ENCODE results near the gene ANKRD23. TPM values are rescaled to one million over a fixed set of nuclear protein-coding genes. Genes with fewer than 3 reads are reported as not detected.

ANKRD23 gene
- total and polyA plus RNA-seq, 4 experiments from 2014 or later = 1.5 to 19.7 (median 19.4) TPM; not detected in 1

- ChIA-PET POLR2A (ENCODE audit: partially characterized antibody) (interaction anchor here (1.1 kb wide), 1 partner anchor 14 kb away, joined by 3 read pairs; the partner anchor contains the start of gene CNNM3), CTCF (ENCODE audit: partially characterized antibody) (interaction anchor here (1.0 to 1.6 kb wide), 2 partner anchors 10 to 28 kb away, joined by 3 read pairs; partner anchors contain the start of gene ANKRD39)
- Histone ChIP-seq H3K27me3 (ENCODE audit: insufficient read depth, low read length) (no peaks in the 10 kb centered on the region), H3K36me3 (ENCODE audit: insufficient read depth, low read length) (peaks cover 67% of the 10 kb centered on the region), H3K4me3 (ENCODE audit: low read length in 2 of 2) (no peak overlapping the region), H3K9me3 (ENCODE audit: control insufficient read depth in 1 of 2, low read length in 2 of 2) (no peaks in the 10 kb centered on the region), H3K27ac (ENCODE audit: low read depth, low read length) (no peak overlapping the region), H3K4me1 (ENCODE audit: insufficient read depth, low read length) (no peaks in the 10 kb centered on the region)
- Mint-ChIP-seq H3K27ac (peak overlapping the region in 6 of 7 donors; percentile 23 to 83 (median 49)), H3K36me3 (peaks cover 40 to 82% of the 10 kb centered on the region in 2 donors), H3K4me1 (peaks cover 0 to 6% (median under 1%) of the 10 kb centered on the region in 4 donors), H3K9me3 (no peaks in the 10 kb centered on the region), H3K27me3 (no peaks in the 10 kb centered on the region), H3K4me3 (no peak overlapping the region)
- DNase-seq = no peak
- intact Hi-C loops (cut with micrococcal nuclease) = no loop called here
Observed at GRCh38 chr2:96830044-96830562, 13.7 kb downstream of the ANKRD23 start.

GRCh38 chr2:96828874-96829273, 14.9 kb downstream of the ANKRD23 start:
- Histone ChIP-seq H3K27me3 (ENCODE audit: insufficient read depth, low read length) (no peaks in the 10 kb centered on the region), H3K4me3 (ENCODE audit: low read length in 2 of 2) (no peak overlapping the region), H3K9me3 (ENCODE audit: control insufficient read depth in 1 of 2, low read length in 2 of 2) (no peaks in the 10 kb centered on the region), H3K4me1 (ENCODE audit: insufficient read depth, low read length) (no peaks in the 10 kb centered on the region), H3K27ac (ENCODE audit: low read depth, low read length) (no peak overlapping the region), H3K36me3 (ENCODE audit: insufficient read depth, low read length) (peaks cover 74% of the 10 kb centered on the region)
- intact Hi-C loops (cut with micrococcal nuclease) = no loop called here
- H3K36me3 Mint-ChIP-seq = peaks cover 36 to 84% of the 10 kb centered on the region in 2 donors
- peaks cover 0 to 8% (median 5%) of the 10 kb centered on the region in 4 donors for H3K4me1 Mint-ChIP-seq
- ChIA-PET CTCF (ENCODE audit: partially characterized antibody) (no interaction called here), POLR2A (ENCODE audit: partially characterized antibody) (interaction anchor here (1.5 to 1.6 kb wide), 2 partner anchors 10 to 13 kb away, joined by 3 to 6 read pairs; partner anchors contain the start of gene CNNM3)
- no peaks in the 10 kb centered on the region for H3K9me3 Mint-ChIP-seq
- H3K27ac Mint-ChIP-seq = peak overlapping the region in 2 of 7 donors; percentile 25 to 70
- H3K27me3 Mint-ChIP-seq = no peaks in the 10 kb centered on the region
- DNase-seq = no peak
- no peak overlapping the region for H3K4me3 Mint-ChIP-seq

GRCh38 chr2:96828436-96828835, 15.4 kb downstream of the ANKRD23 start:
- POLR2A ChIA-PET (ENCODE audit: partially characterized antibody) = interaction anchor here (1.5 to 1.6 kb wide), 2 partner anchors 10 to 12 kb away, joined by 3 to 6 read pairs; partner anchors contain the start of gene CNNM3
- no peak for DNase-seq
- intact Hi-C loops (cut with micrococcal nuclease) = no loop called here
- Mint-ChIP-seq H3K27ac (no peak overlapping the region), H3K27me3 (no peaks in the 10 kb centered on the region), H3K9me3 (no peaks in the 10 kb centered on the region), H3K36me3 (peaks cover 34 to 81% of the 10 kb centered on the region in 2 donors), H3K4me3 (no peak overlapping the region), H3K4me1 (peaks cover 0 to 12% (median 6%) of the 10 kb centered on the region in 4 donors)
- CTCF ChIA-PET (ENCODE audit: partially characterized antibody) = no interaction called here
- no peaks in the 10 kb centered on the region for H3K9me3 ChIP-seq (ENCODE audit: control insufficient read depth in 1 of 2, low read length in 2 of 2)
- no peaks in the 10 kb centered on the region for H3K4me1 ChIP-seq (ENCODE audit: insufficient read depth, low read length)
- H3K4me3 ChIP-seq (ENCODE audit: low read length in 2 of 2) = no peak overlapping the region
- no peak overlapping the region for H3K27ac ChIP-seq (ENCODE audit: low read depth, low read length)
- H3K27me3 ChIP-seq (ENCODE audit: insufficient read depth, low read length) = no peaks in the 10 kb centered on the region
- H3K36me3 ChIP-seq (ENCODE audit: insufficient read depth, low read length) = peaks cover 74% of the 10 kb centered on the region

GRCh38 chr2:96826546-96827278, 17.1 kb downstream of the ANKRD23 start:
- H3K27ac ChIP-seq (ENCODE audit: low read depth, low read length) = no peak overlapping the region
- POLR2A ChIA-PET (ENCODE audit: partially characterized antibody) = interaction anchor here (2.8 kb wide), 1 partner anchor 10 kb away, joined by 9 read pairs; the partner anchor contains the start of gene CNNM3
- no peak for DNase-seq
- H3K4me1 Mint-ChIP-seq = peaks cover 2 to 19% (median 10%) of the 10 kb centered on the region in 4 donors
- no peak overlapping the region for H3K27ac Mint-ChIP-seq
- no peaks in the 10 kb centered on the region for H3K4me1 ChIP-seq (ENCODE audit: insufficient read depth, low read length)
- no peak overlapping the region for H3K4me3 Mint-ChIP-seq
- intact Hi-C loops (cut with micrococcal nuclease) = no loop called here
- H3K36me3 ChIP-seq (ENCODE audit: insufficient read depth, low read length) = peaks cover 73% of the 10 kb centered on the region
- H3K36me3 Mint-ChIP-seq = peaks cover 26 to 72% of the 10 kb centered on the region in 2 donors
- H3K4me3 ChIP-seq (ENCODE audit: low read length in 2 of 2) = no peak overlapping the region
- H3K9me3 Mint-ChIP-seq = no peaks in the 10 kb centered on the region
- H3K9me3 ChIP-seq (ENCODE audit: control insufficient read depth in 1 of 2, low read length in 2 of 2) = no peaks in the 10 kb centered on the region
- CTCF ChIA-PET (ENCODE audit: partially characterized antibody) = interaction anchor here (0.7 kb wide), 2 partner anchors 132 to 133 kb away, joined by 3 to 4 read pairs; no protein-coding TSS in a partner anchor
- no peaks in the 10 kb centered on the region for H3K27me3 Mint-ChIP-seq
- no peaks in the 10 kb centered on the region for H3K27me3 ChIP-seq (ENCODE audit: insufficient read depth, low read length)

GRCh38 chr2:96825057-96825456, 18.8 kb downstream of the ANKRD23 start:
- DNase-seq = no peak
- Histone ChIP-seq H3K27me3 (ENCODE audit: insufficient read depth, low read length) (no peaks in the 10 kb centered on the region), H3K4me3 (ENCODE audit: low read length in 2 of 2) (no peak overlapping the region), H3K27ac (ENCODE audit: low read depth, low read length) (no peak overlapping the region), H3K9me3 (ENCODE audit: control insufficient read depth in 1 of 2, low read length in 2 of 2) (no peaks in the 10 kb centered on the region), H3K36me3 (ENCODE audit: insufficient read depth, low read length) (peaks cover 66% of the 10 kb centered on the region), H3K4me1 (ENCODE audit: insufficient read depth, low read length) (peaks cover 16% of the 10 kb centered on the region)
- Mint-ChIP-seq H3K27me3 (no peaks in the 10 kb centered on the region), H3K27ac (no peak overlapping the region), H3K36me3 (peaks cover 17 to 65% of the 10 kb centered on the region in 2 donors), H3K4me1 (peaks cover 17 to 36% (median 25%) of the 10 kb centered on the region in 4 donors), H3K4me3 (no peak overlapping the region), H3K9me3 (no peaks in the 10 kb centered on the region)
- ChIA-PET POLR2A (ENCODE audit: partially characterized antibody) (interaction anchor here (1.2 to 2.8 kb wide), 2 partner anchors 8 to 33 kb away, joined by 3 to 9 read pairs; partner anchors contain the start of genes ANKRD39 and CNNM3), CTCF (ENCODE audit: partially characterized antibody) (no interaction called here)
- intact Hi-C loops (cut with micrococcal nuclease) = no loop called here

GRCh38 chr2:96824079-96824870, 19.5 kb downstream of the ANKRD23 start:
- Mint-ChIP-seq H3K27ac (peak overlapping the region in 4 of 7 donors; percentile 37 to 82 (median 58)), H3K4me1 (peaks cover 24 to 44% (median 32%) of the 10 kb centered on the region in 4 donors), H3K9me3 (no peaks in the 10 kb centered on the region), H3K36me3 (peaks cover 14 to 66% of the 10 kb centered on the region in 2 donors), H3K4me3 (no peak overlapping the region), H3K27me3 (no peaks in the 10 kb centered on the region)
- no peak overlapping the region for H3K4me3 ChIP-seq (ENCODE audit: low read length in 2 of 2)
- no peak for DNase-seq
- ChIA-PET CTCF (ENCODE audit: partially characterized antibody) (interaction anchor here (1.6 kb wide), 1 partner anchor 9 kb away, joined by 4 read pairs; no protein-coding TSS in a partner anchor), POLR2A (ENCODE audit: partially characterized antibody) (interaction anchor here (0.8 to 2.8 kb wide), 3 partner anchors 8 to 34 kb away, joined by 3 to 9 read pairs (median 3); partner anchors contain the start of genes ANKRD39 and CNNM3)
- peaks cover 24% of the 10 kb centered on the region for H3K4me1 ChIP-seq (ENCODE audit: insufficient read depth, low read length)
- H3K36me3 ChIP-seq (ENCODE audit: insufficient read depth, low read length) = peaks cover 59% of the 10 kb centered on the region
- no peaks in the 10 kb centered on the region for H3K27me3 ChIP-seq (ENCODE audit: insufficient read depth, low read length)
- intact Hi-C loops (cut with micrococcal nuclease) = no loop called here
- no peaks in the 10 kb centered on the region for H3K9me3 ChIP-seq (ENCODE audit: control insufficient read depth in 1 of 2, low read length in 2 of 2)
- no peak overlapping the region for H3K27ac ChIP-seq (ENCODE audit: low read depth, low read length)
